Daoy (cell line): ENCODE results near the gene MEPCE. TPM values are rescaled to one million over a fixed set of nuclear protein-coding genes. Genes with fewer than 3 reads are reported as not detected.
"Not testable (repeated sequence)": the region's sequence is repeated elsewhere in the genome, so short reads cannot be mapped to it uniquely, and the experiment has no call there.

ENCODE experiments used
- DNase-seq: peaks from one replicate; pipeline ENCODE4 v3.0.0-alpha.2; 2015; ENCODE audit warnings: low read depth
- total RNA-seq: library from RNA; depleted of rRNA; stranded (reverse); fragments of >200 nt; shearing (Covaris generic); gene quantifications from 2 replicates; pipeline ENCODE4 v1.2.3, GENCODE V29; 2014; rRNA removed

Gene MEPCE
- total RNA-seq: 65.9 and 79.5 TPM in 2 replicates

- DNase-seq: peak; percentile 99
These were observed at the start of gene MEPCE for GRCh38 chr7:100429637-100430492. TSS of gene MEPCE (plus strand) at chr7:100429831. CDS start at chr7:100430019, 188 bp downstream.

- DNase-seq: no peak
These were observed 49.4 kb upstream of the MEPCE start for GRCh38 chr7:100380196-100380595.

- DNase-seq: not testable (repeated sequence)
These were observed 47.9 kb upstream of the MEPCE start for GRCh38 chr7:100381531-100382233.

GRCh38 chr7:100382234-100382853 lies 47.3 kb upstream of the MEPCE start:
- not testable (repeated sequence) for DNase-seq

- DNase-seq: no peak
These were observed 44.9 kb upstream of the MEPCE start for GRCh38 chr7:100384628-100385294.

GRCh38 chr7:100386940-100387339 lies 42.7 kb upstream of the MEPCE start:
- no peak for DNase-seq

- DNase-seq: no peak
These were observed 41.9 kb upstream of the MEPCE start for GRCh38 chr7:100387695-100388094.

GRCh38 chr7:100389437-100390088 lies 40.1 kb upstream of the MEPCE start:
- DNase-seq: no peak

- DNase-seq: no peak
These were observed 39.2 kb upstream of the MEPCE start for GRCh38 chr7:100390286-100391009.

GRCh38 chr7:100393233-100393905 lies 36.3 kb upstream of the MEPCE start:
- DNase-seq: no peak

GRCh38 chr7:100394077-100394476 lies 35.6 kb upstream of the MEPCE start:
- no peak for DNase-seq

GRCh38 chr7:100396421-100396982 lies 33.1 kb upstream of the MEPCE start:
- DNase-seq: no peak

GRCh38 chr7:100397315-100398081 lies 32.1 kb upstream of the MEPCE start:
- no peak for DNase-seq

GRCh38 chr7:100398239-100398638 lies 31.4 kb upstream of the MEPCE start:
- no peak for DNase-seq

GRCh38 chr7:100400041-100400440 lies 29.6 kb upstream of the MEPCE start:
- DNase-seq: no peak

- peak; percentile 35 for DNase-seq
These were observed 29.0 kb upstream of the MEPCE start for GRCh38 chr7:100400656-100401055.

GRCh38 chr7:100401811-100402210 lies 27.8 kb upstream of the MEPCE start:
- DNase-seq: no peak

GRCh38 chr7:100402241-100402640 lies 27.4 kb upstream of the MEPCE start:
- no peak for DNase-seq

- peak; percentile 80 for DNase-seq
These were observed 22.9 kb upstream of the MEPCE start for GRCh38 chr7:100406767-100407166.
